ENCODE data around the gene ESPL1.

GRCh38 chr12:53295070-53295890 lies 27.2 kb downstream of the ESPL1 start, which contains the start of gene PFDN5:
- TF ChIP-seq POLR2A (IDR thresholded peaks at IDR 0.05; ENCODE audit: low read depth, low read length) (peak; percentile 92), SPI1 (IDR thresholded peaks at IDR 0.05; ENCODE audit: low read depth, low read length) (peak; percentile 88)
